ENCODE measurements around the gene ANTKMT.

ANTKMT gene

GRCh38 chr16:726438-727290 lies 5.7 kb downstream of the ANTKMT start, which contains the start of the genes CCDC78 and HAGHL:
Gene CCDC78, minus strand, starts transcription at chr16:726443. Its CDS starts 76 bp downstream, at chr16:726367.
Gene HAGHL, plus strand, starts transcription at chr16:727106. Its CDS starts 404 bp downstream, at chr16:727510.
- peak in 1 of 2 donors; percentile 46 for DNase-seq (ENCODE audit: low read depth in 2 of 2, low spot score in 1 of 2)

- no peak for DNase-seq (ENCODE audit: low read depth in 2 of 2, low spot score in 1 of 2)
Observed at GRCh38 chr16:727291-727977, 6.5 kb downstream of the ANTKMT start.

- DNase-seq (ENCODE audit: low read depth in 2 of 2, low spot score in 1 of 2), result peak in 1 of 2 donors; percentile 42
Observed at GRCh38 chr16:728131-728889, 7.4 kb downstream of the ANTKMT start.

- DNase-seq (ENCODE audit: low read depth in 2 of 2, low spot score in 1 of 2), result no peak
Observed at GRCh38 chr16:728890-729744, 8.2 kb downstream of the ANTKMT start.

- DNase-seq (ENCODE audit: low read depth in 2 of 2, low spot score in 1 of 2), result no peak
Observed at GRCh38 chr16:729768-730665, 9.1 kb downstream of the ANTKMT start.

GRCh38 chr16:730666-731509 lies 9.9 kb downstream of the ANTKMT start:
- DNase-seq (ENCODE audit: low read depth in 2 of 2, low spot score in 1 of 2), result no peak

GRCh38 chr16:732332-732731 lies 11.4 kb downstream of the ANTKMT start:
- DNase-seq (ENCODE audit: low read depth in 2 of 2, low spot score in 1 of 2), result no peak

GRCh38 chr16:732936-733335 lies 12.0 kb downstream of the ANTKMT start:
- no peak for DNase-seq (ENCODE audit: low read depth in 2 of 2, low spot score in 1 of 2)

GRCh38 chr16:733382-734207 lies 12.6 kb downstream of the ANTKMT start:
- DNase-seq (ENCODE audit: low read depth in 2 of 2, low spot score in 1 of 2), result no peak

GRCh38 chr16:734208-734980 lies 13.4 kb downstream of the ANTKMT start:
- no peak for DNase-seq (ENCODE audit: low read depth in 2 of 2, low spot score in 1 of 2)

GRCh38 chr16:734981-735881 lies 14.3 kb downstream of the ANTKMT start:
- DNase-seq (ENCODE audit: low read depth in 2 of 2, low spot score in 1 of 2), result no peak

- DNase-seq (ENCODE audit: low read depth in 2 of 2, low spot score in 1 of 2), result no peak
Observed at GRCh38 chr16:735982-736453, 15.1 kb downstream of the ANTKMT start.

GRCh38 chr16:736936-737481 lies 16.1 kb downstream of the ANTKMT start:
- no peak for DNase-seq (ENCODE audit: low read depth in 2 of 2, low spot score in 1 of 2)

- no peak for DNase-seq (ENCODE audit: low read depth in 2 of 2, low spot score in 1 of 2)
Observed at GRCh38 chr16:739560-740458, 18.9 kb downstream of the ANTKMT start.

GRCh38 chr16:740459-740763 lies 19.5 kb downstream of the ANTKMT start:
- DNase-seq (ENCODE audit: low read depth in 2 of 2, low spot score in 1 of 2), result no peak

Measured in stimulated activated CD8-positive, alpha-beta memory T cell treated with anti-CD3 and anti-CD28 coated beads, Interleukin-4, amount 100 ng/mL, for 4 hours (primary cell).